GM12873 (cell line): ENCODE data around the gene SH3D21.

Experiments used
- CTCF ChIP-seq: IDR thresholded peaks from 2 replicates; pipeline ENCODE4 v1.5.1; 2012; ENCODE audit warnings: low read depth, mild to moderate bottlenecking, moderate library complexity, low read length, control low read depth; ENCODE audit not compliant: insufficient read depth; ENCODE audit errors: missing control alignments

The SH3D21 gene

DNA sequence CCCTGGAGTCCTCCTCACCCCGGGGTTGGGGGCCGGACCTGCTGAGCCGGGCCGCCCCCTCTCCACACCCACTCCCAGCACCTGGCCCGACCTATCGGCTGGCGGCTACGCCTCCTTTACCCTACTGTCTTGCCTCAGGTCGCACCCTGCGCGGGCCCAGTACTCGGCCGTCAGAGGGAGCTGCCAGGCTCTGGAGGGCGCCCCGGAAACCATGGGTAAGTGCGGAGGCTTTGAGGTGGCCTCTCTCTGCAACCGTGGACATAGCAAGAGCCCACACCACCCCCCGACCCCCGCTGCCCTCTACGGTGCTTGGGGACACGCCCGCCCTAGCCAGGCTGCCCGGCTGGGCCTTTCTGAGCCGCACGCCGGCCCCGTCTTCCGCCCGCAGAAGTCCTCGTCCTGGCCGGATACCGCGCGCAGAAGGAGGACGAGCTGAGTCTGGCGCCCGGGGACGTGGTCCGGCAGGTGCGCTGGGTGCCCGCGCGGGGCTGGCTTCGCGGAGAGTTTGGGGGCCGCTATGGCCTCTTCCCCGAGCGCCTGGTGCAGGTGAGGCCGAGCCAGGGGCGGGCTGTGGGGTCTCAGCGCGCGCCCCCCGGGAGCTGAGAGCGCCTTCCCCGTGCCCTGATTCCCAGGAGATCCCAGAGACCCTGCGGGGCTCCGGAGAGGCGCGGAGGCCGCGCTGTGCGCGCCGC lies at the start of gene SH3D21:
SH3D21 (plus strand) TSS at position 159 of the 692 bp plus-strand sequence; CDS start at position 212, 53 bp downstream.
- TF ChIP-seq CTCF = peak; percentile 1

DNA sequence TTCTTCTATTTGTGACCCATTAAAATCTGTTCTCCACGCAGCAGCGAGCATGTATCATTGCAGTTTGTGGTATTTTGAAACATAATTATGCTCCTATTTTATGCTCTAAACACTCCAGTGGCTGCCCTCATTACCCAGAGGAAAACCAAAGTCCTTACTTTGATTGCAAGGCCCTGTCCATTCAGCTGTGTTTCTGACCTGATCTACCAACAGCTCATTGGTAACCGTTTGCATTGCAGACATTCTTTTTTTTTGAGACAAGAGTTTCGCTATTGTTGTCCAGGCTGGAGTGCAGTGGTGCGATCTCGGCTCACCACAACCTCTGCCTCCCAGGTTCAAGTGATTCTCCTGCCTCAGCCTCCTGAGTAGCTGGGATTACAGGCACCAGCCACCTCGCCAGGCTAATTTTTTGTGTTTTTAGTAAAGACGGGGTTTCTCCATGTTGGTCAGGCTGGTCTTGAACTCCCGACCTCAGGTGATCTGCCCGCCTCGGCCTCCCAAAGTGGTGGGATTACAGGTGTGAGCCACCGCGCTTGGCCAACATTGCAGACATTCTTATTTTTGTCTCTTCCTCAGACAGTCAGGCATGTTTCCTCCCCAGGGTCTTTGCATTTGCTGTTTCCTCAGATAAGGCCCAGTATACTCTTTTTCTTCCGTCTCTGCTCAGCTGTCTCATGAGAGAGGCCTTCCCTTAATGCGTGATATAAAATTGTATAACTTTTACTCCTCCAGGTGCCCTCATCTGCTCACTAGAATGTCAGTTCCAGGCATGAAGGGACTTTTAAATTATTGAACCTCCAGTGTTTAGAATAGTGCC lies 49.4 kb upstream of the SH3D21 start:
- no peak for TF ChIP-seq CTCF

- no peak for TF ChIP-seq CTCF
Measured at GRCh38 chr1:36257375-36257767, 48.8 kb upstream of the SH3D21 start.

DNA sequence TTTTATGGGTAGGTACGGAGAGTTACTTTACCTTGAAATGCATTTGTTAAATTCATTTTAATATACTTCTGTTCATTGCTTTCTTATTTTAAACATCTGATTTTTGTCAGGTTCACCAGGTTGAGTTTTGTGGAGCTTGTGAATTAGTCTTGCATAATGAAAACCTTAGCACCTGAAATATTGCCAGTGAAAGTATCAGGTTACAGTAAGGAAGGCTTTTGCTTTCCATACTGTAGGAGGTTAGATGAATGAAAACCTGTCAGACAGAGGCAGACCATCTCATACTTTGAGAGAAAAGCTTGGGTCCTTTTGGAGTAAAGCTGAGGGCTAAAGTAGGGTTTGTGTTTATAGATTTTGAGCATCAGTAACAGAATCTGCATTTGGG lies 47.2 kb upstream of the SH3D21 start:
- TF ChIP-seq CTCF = no peak

DNA sequence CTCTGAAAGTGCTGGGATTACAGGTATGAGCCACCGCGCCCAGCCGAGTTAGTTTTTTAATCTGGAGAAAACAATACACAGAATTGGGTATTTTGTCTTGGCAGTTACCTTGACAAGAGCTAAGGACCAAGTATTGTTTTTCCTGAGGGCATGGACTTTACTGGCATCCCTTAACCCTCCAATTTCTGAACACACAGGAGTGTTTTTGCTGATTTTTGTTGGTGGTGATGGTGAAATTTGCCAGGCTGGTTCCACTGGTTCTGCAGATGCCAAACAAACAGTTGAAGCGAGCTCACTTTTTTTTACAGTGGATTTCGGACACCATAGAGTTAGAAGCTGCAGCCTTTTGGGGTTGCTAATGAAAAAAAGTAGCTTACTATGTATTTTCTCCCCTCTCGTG lies 37.2 kb upstream of the SH3D21 start:
- TF ChIP-seq CTCF = no peak

DNA sequence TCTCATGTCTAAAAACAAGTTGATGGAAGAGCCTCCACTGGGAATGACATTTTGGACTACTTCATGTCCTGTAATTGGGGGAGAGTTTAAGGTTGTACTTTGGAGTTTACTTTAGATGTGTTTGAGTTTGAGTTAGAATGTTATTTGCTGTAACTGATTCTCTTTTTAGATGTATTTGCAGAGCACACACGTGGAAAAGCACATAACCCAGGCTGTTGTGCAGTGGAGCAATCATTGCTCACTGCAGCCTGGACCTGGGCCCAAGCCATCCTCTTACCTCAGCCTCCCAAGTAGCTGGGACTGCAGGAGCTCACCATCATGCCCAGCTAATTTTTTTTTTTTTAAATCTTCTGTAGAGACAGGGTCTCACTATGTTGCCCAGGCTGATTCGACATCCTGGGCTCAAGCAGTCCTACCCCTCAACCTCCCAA lies 36.7 kb upstream of the SH3D21 start:
- TF ChIP-seq CTCF = no peak

GRCh38 chr1:36273024-36273423 lies 33.1 kb upstream of the SH3D21 start:
- no peak for TF ChIP-seq CTCF
